Measurements from ENCODE around the gene KHDC4.

The KHDC4 gene

GRCh38 chr1:155871390-155871789 is 62.8 kb downstream of the KHDC4 start:
- Histone ChIP-seq H3K4me3 (no peak overlapping the region), H3K9ac (ENCODE audit: insufficient read length) (no peak overlapping the region), H3K36me3 (ENCODE audit: insufficient read depth, low read length) (no peaks in the 10 kb centered on the region), H3K27ac (no peak overlapping the region), H3K9me3 (ENCODE audit: low read depth, low read length) (no peaks in the 10 kb centered on the region)
- DNase-seq (ENCODE audit: low read depth, low spot score), result no peak
- TF ChIP-seq EZH2 (IDR thresholded peaks at IDR 0.05), result no peak
- no peak for TF ChIP-seq POLR2AphosphoS5 (IDR thresholded peaks at IDR 0.05; ENCODE audit: borderline replicate concordance, low read depth, low read length)
- TF ChIP-seq FOXP2 (optimal IDR thresholded peaks at IDR 0.05; ENCODE audit: control extremely low read depth, extremely low read length, insufficient read depth), result no peak

GRCh38 chr1:155867766-155868165 is 66.4 kb downstream of the KHDC4 start:
- Histone ChIP-seq H3K9ac (ENCODE audit: insufficient read length) (no peak overlapping the region), H3K36me3 (ENCODE audit: insufficient read depth, low read length) (no peaks in the 10 kb centered on the region), H3K27ac (no peak overlapping the region), H3K9me3 (ENCODE audit: low read depth, low read length) (no peaks in the 10 kb centered on the region), H3K4me3 (no peak overlapping the region)
- TF ChIP-seq FOXP2 (optimal IDR thresholded peaks at IDR 0.05; ENCODE audit: control extremely low read depth, extremely low read length, insufficient read depth), result no peak
- no peak for TF ChIP-seq EZH2 (IDR thresholded peaks at IDR 0.05)
- TF ChIP-seq POLR2AphosphoS5 (IDR thresholded peaks at IDR 0.05; ENCODE audit: borderline replicate concordance, low read depth, low read length), result no peak
- DNase-seq (ENCODE audit: low read depth, low spot score), result no peak

- Histone ChIP-seq H3K4me3 (no peak overlapping the region), H3K27ac (no peak overlapping the region), H3K9me3 (ENCODE audit: low read depth, low read length) (no peaks in the 10 kb centered on the region), H3K9ac (ENCODE audit: insufficient read length) (no peak overlapping the region), H3K36me3 (ENCODE audit: insufficient read depth, low read length) (no peaks in the 10 kb centered on the region)
- TF ChIP-seq FOXP2 (optimal IDR thresholded peaks at IDR 0.05; ENCODE audit: control extremely low read depth, extremely low read length, insufficient read depth), result no peak
- no peak for TF ChIP-seq EZH2 (IDR thresholded peaks at IDR 0.05)
- TF ChIP-seq POLR2AphosphoS5 (IDR thresholded peaks at IDR 0.05; ENCODE audit: borderline replicate concordance, low read depth, low read length), result no peak
- DNase-seq (ENCODE audit: low read depth, low spot score), result no peak
Measured at GRCh38 chr1:155864393-155864792, 69.8 kb downstream of the KHDC4 start.
